Large intestine (tissue), 3 donors: Measurements from ENCODE around the gene NYNRIN. TPM values are rescaled to one million over a fixed set of nuclear protein-coding genes. Genes with fewer than 3 reads are reported as not detected.
"Not testable (repeated sequence)": the region's sequence is repeated elsewhere in the genome, so short reads cannot be mapped to it uniquely, and the experiment has no call there.

Source experiments
- DNase-seq, 2 donors: peaks; one replicate each; pipeline versions ENCODE4 v3.0.0 to v3.0.0-alpha.2; 2013
- H3K27ac ChIP-seq: one replicate; pipeline ENCODE4 v1.5.1; 2013; ENCODE audit warnings: low read length
- H3K27me3 ChIP-seq: 2 replicates; pipeline ENCODE4 v1.6.1; 2013; ENCODE audit warnings: low read length; ENCODE audit not compliant: control insufficient read depth, insufficient read depth
- H3K36me3 ChIP-seq: 2 replicates; pipeline ENCODE4 v1.6.1; 2013; ENCODE audit warnings: low read length; ENCODE audit not compliant: control insufficient read depth, insufficient read depth
- H3K4me1 ChIP-seq: one replicate; pipeline ENCODE4 v1.6.1; 2013; ENCODE audit warnings: low read length; ENCODE audit not compliant: control insufficient read depth, insufficient read depth
- H3K4me3 ChIP-seq: one replicate; pipeline ENCODE4 v1.5.1; 2013; ENCODE audit warnings: low read length
- H3K9me3 ChIP-seq: one replicate; pipeline ENCODE4 v1.6.1; 2013; ENCODE audit warnings: mild to moderate bottlenecking, low read depth, low read length, moderate library complexity; ENCODE audit not compliant: control insufficient read depth
- WGBS: methylation state at CpG from one replicate; pipeline ENCODE4 v1.1.5; 2013; ENCODE audit warnings: low lambda C conversion rate; ENCODE audit not compliant: insufficient coverage; 5-methylcytosine and 5-hydroxymethylcytosine counted together
- polyA plus RNA-seq: library from polyadenylated mRNA; unstranded; fragments of 120-200 nt; gene quantifications from one replicate; pipeline ENCODE4 v1.2.1, GENCODE V29; 2013

NYNRIN gene
- polyA plus RNA-seq, 1 donor: 54.4 TPM

DNA sequence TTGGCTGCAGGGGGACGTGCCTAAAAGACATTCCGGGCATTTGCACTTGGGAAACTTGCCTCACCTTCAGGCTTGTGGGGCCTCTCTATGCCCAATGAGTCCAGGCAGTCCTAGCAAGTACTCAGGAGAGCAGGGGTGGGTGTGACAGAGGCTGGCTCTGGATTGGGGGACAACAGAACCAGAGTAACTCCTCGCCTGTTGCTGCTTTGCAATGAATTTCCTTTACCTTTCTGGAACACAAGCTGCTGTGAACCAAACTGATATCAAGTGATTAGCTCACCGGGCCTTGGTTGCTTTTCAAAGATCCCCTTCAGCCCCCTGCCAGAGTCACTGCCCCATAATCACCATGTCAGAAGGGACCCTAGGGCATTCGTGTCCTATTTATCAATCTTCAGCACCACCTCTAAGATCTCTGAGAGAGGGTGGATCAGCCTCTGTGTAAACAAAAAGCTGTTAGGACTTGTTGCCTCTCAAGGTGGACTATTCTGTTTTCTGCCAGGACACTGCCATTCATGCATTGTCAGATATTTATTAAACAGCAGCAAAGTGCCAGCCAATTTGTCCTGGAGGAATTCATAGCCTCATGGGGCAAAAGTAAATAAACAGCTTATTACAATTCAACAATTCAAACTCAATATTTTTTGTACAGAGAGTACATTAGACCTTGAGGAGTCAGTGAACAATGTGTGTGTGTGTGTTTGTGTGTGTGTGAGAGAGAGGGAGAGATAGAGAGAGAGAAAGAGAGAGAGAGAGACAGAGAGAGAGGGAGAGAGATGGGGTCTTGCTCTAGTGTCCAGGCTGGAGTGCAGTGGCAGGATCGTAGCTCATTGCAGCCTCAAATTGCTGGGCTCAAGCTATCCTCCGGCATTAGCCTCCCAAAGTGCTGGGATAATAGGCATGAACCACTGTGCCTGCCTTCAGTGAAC is 19.6 kb upstream of the NYNRIN start:
- Histone ChIP-seq H3K9me3 (no peaks in the 10 kb centered on the region), H3K4me1 (peaks cover 41% of the 10 kb centered on the region), H3K27me3 (no peaks in the 10 kb centered on the region), H3K36me3 (no peaks in the 10 kb centered on the region), H3K4me3 (no peak overlapping the region), H3K27ac (peak overlapping the region; percentile 31)
- DNase-seq: no peak
- 100% methylated on average over 1 of the region's 7 CpGs for WGBS

DNA sequence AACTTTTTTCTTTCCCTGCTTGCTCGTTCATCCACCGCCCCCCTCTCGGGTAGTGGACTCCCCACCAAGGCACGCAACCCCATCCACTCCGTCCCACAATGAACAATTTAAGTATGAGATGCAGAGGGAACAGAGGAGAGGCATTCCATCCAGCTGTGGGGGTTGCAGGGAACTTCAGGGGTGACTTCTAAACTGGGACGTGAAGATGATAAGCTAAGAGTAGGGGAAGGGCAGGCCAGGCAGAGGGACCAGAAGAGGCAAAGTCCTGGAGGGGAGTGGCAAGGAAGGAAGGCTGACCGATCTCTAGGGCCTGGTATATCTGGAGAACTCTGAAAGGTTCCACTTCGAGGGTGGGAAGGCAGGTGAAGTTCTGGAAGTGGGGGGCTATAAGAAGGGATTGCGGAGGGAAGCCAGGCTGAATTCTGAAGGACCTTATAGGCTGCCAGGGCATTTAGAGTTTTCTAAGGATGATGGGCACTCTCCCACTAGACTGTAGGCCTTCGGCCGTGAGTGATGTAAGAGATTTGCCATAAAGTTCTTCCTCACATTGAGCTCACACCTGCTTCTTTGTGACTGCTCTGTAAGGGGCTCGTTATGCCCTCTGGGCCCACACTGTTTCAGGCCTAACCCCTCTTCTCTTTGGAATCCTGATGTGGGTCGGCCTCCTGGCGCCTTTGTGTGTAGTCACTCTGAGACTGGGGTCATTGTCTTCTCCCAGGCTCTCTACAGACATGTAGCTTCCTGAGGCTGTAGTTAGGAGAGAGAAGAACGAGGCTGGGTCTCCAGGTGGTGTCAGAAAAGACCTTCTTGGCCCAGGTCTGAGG is 18.7 kb upstream of the NYNRIN start:
- Histone ChIP-seq H3K4me1 (peaks cover 41% of the 10 kb centered on the region), H3K27me3 (no peaks in the 10 kb centered on the region), H3K36me3 (no peaks in the 10 kb centered on the region), H3K4me3 (no peak overlapping the region), H3K27ac (no peak overlapping the region), H3K9me3 (no peaks in the 10 kb centered on the region)
- DNase-seq: peak in 1 of 2 donors; percentile 58
- 20% methylated on average over 1 of the region's 15 CpGs for WGBS

DNA sequence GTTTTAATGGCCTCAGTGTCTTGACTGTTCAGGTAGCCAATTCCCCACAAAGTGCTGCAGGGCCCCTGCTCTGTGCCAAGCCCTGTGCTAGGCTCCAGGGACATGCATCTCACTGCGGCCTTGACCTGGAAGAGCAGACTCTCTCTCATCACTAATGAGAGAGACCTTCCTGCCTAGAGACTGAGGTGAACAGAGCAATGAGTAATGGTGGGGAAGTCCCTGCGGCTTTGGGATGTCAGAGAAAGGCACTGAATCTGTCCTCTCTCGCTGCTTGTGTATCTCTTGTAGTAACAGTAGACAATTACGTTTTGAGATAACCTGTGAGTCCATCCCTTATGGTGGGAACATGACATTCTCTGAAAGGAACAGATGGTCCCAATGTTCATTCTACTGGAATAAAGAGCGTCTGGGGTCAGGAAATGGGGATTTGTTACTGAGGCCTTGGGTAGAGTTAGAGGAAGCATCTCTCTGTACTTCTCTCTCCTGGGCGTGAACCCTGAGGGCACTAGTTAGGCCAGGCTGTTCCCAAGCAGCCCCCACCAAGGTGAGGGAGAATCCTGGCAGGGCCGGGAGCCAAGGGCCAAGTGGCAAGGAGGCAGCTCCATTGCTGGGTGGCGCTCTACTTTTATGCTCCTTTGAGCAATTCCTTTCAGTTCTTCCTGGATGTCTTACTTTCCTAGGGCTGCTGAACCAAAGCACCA is 17.3 kb upstream of the NYNRIN start:
- WGBS: no CpG with 5 or more reads among the region's 8 CpGs
- Histone ChIP-seq H3K36me3 (no peaks in the 10 kb centered on the region), H3K27ac (no peak overlapping the region), H3K9me3 (no peaks in the 10 kb centered on the region), H3K4me1 (peaks cover 34% of the 10 kb centered on the region), H3K4me3 (no peak overlapping the region), H3K27me3 (no peaks in the 10 kb centered on the region)
- DNase-seq: no peak

DNA sequence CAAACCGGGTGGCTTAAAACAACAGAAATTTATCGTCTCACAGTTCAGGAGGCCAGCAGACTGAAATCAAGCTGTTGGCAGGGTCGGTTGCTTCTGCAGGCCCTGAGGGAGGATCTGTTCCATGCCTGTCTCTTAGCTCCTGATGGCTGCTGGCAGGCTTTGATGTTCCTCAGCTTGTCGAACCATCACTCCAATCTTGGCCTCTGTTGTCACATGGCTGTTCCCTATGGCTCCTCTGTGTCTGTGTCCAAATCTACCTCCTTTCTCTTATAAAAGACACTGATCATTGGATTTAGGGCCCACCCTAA is 16.8 kb upstream of the NYNRIN start:
- Histone ChIP-seq H3K4me1 (peaks cover 34% of the 10 kb centered on the region), H3K4me3 (no peak overlapping the region), H3K27me3 (no peaks in the 10 kb centered on the region), H3K27ac (no peak overlapping the region), H3K36me3 (no peaks in the 10 kb centered on the region), H3K9me3 (no peaks in the 10 kb centered on the region)
- no peak for DNase-seq
- WGBS: no CpG with 5 or more reads among the region's 4 CpGs

DNA sequence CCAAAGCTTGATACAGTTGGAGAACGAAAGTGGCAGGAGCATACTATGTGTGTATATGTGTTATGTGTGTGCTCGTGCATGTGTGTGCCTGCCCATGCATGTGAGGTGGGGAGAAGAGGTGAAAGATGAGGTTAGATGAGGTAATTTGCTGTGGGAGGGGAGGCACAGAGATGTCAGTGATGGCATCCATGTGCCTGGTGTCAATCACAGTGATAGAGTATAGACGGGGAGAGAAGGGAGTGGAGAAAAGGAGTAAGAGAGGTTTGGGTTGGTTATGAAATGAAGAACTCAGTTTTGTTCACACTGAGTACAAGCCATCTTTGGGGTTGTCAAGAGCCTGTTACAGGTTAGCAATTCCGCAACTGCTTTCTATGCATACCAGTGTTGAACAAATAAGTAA is 14.6 kb upstream of the NYNRIN start:
- H3K9me3 ChIP-seq: no peaks in the 10 kb centered on the region
- H3K4me1 ChIP-seq: peaks cover 29% of the 10 kb centered on the region
- no peak overlapping the region for H3K27ac ChIP-seq
- H3K27me3 ChIP-seq: no peaks in the 10 kb centered on the region
- 80% methylated on average over 1 of the region's 4 CpGs for WGBS
- no peak overlapping the region for H3K4me3 ChIP-seq
- no peaks in the 10 kb centered on the region for H3K36me3 ChIP-seq
- DNase-seq: no peak

DNA sequence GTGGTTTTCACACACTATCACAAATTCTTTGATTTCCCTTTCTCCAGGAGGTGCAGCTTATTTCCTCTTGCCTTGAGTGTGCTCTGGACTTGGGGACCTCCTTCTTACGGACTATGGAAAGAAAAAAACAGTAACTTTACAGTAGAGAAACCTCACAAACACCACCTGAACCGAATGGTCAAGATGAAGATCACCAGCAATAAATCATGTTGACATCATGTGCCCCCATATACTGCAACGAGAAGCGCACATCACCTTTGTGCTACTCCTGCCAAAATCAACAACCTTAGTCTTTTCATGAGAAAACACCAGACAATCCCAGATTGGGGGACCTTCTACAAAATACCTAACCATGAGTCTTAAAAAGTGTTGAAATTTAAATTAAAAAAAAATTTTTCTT is 13.3 kb upstream of the NYNRIN start:
- DNase-seq: no peak
- H3K9me3 ChIP-seq: no peaks in the 10 kb centered on the region
- no peaks in the 10 kb centered on the region for H3K36me3 ChIP-seq
- no peaks in the 10 kb centered on the region for H3K27me3 ChIP-seq
- H3K27ac ChIP-seq: no peak overlapping the region
- WGBS: no CpG with 5 or more reads among the region's 4 CpGs
- no peak overlapping the region for H3K4me3 ChIP-seq
- peaks cover 30% of the 10 kb centered on the region for H3K4me1 ChIP-seq

DNA sequence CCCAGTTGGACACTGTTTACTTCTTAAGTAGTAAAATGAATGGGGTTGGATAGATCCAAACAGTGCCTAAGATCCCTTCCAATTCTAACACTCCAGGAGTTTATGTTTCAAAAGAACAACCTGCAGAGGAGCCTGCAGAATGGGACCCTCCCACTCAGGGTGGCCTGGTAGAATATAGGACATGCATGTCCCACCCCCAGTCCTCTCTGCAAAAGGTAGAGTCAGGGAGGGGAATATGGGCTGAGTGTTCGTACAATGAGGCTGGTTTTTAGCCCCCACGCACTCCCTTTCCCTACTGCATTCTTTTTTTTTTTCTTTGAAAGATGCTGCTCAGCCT is 11.8 kb upstream of the NYNRIN start:
- no peak for DNase-seq
- peaks cover 31% of the 10 kb centered on the region for H3K4me1 ChIP-seq
- no peaks in the 10 kb centered on the region for H3K27me3 ChIP-seq
- no peak overlapping the region for H3K4me3 ChIP-seq
- H3K9me3 ChIP-seq: peaks cover 3% of the 10 kb centered on the region
- no peaks in the 10 kb centered on the region for H3K36me3 ChIP-seq
- WGBS: no CpG with 5 or more reads among the region's 2 CpGs
- peak overlapping the region; percentile 42 for H3K27ac ChIP-seq

DNA sequence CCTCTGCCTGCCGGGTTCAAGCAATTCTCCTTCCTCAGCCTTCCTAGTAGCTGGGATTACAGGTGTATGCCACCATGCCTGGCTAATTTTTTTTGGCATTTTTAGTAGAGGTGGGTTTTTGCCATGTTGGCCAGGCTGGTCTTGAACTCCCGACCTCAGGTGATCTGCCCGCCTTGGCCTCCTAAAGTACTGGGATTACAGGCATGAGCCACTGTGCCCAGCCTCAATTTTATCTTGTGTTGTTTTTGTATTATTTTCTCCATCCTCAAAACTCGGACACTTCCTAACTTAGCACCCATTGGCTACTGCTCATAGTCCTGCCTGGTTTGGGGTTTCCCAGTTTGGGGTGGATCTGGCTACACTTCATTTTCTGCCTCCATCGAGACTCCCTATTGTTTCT is 11.2 kb upstream of the NYNRIN start:
- Histone ChIP-seq H3K27ac (peak overlapping the region; percentile 84), H3K4me1 (peaks cover 37% of the 10 kb centered on the region)
- WGBS: no CpG with 5 or more reads among the region's 5 CpGs
- not testable (repeated sequence) for DNase-seq, H3K4me3 ChIP-seq, H3K36me3 ChIP-seq, H3K9me3 ChIP-seq, H3K27me3 ChIP-seq

DNA sequence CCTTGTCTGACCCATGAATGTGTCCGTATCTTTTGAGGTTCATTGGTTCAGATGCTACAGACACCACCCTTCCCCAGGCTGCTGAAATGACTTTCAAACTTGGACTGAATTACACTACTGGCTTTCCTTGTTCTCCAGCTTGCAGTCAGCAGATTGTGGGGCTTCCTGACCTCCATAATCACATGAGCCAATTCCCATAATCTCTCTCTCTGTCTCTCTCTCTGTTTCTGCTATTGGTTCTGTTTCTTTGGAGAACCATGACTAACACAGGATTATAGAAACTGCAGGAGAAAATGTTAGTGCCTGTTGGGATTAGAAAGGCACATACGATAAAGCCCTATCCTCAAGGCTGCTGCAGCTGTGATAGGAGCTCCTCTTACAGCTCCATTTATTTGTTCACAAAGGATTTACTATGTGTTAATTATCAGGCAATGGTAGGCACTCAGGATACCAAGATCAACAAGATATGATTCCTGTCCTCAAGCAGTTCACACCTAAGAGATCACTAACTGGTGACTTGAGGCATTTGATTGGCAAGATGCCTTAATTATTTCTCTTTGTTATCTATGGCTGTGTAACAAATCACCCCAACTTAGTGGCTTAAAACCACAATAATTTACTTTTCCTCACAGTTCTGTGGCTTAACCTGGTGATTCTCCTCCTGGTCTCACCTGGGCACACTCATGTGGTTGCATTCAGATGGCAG is 10.2 kb upstream of the NYNRIN start:
- peak; percentile 36 to 75 for DNase-seq
- Histone ChIP-seq H3K4me3 (no peak overlapping the region), H3K36me3 (no peaks in the 10 kb centered on the region), H3K4me1 (peaks cover 42% of the 10 kb centered on the region), H3K9me3 (peaks cover 3% of the 10 kb centered on the region), H3K27me3 (no peaks in the 10 kb centered on the region), H3K27ac (peak overlapping the region; percentile 84)
- 40% methylated on average over 1 of the region's 2 CpGs for WGBS
